Peyer's patch (tissue), 4 donors: ENCODE data around the gene SCRN2.

Source experiments
- CTCF ChIP-seq, 6 experiments: fragments of 450-650 bp in 4 of 6; fragments of 200-600 bp in 2 of 6; sonication (generic) in 1 of 6; IDR thresholded peaks; one replicate each; pipeline ENCODE4 v1.5.1; 2017 to 2019; ENCODE audit warnings: antibody characterized with exemption in 6 of 6, mild to moderate bottlenecking in 3 of 6, moderate library complexity in 1 of 6
- POLR2A ChIP-seq, 2 donors: fragments of 450-650 bp; IDR thresholded peaks; one replicate each; pipeline ENCODE4 v1.5.1; 2017; ENCODE audit warnings: antibody characterized with exemption in 2 of 2, mild to moderate bottlenecking in 2 of 2, moderate library complexity in 2 of 2

GRCh38 chr17:47888293-47888692, 47.2 kb upstream of the SCRN2 start:
- TF ChIP-seq CTCF (IDR thresholded peaks at IDR 0.05) (no peak), POLR2A (IDR thresholded peaks at IDR 0.05) (no peak)
